HG03565 (cell line): ENCODE measurements around the gene MYBPC2.

Experiments
- ATAC-seq: cut with Tn5 transposase; IDR thresholded peaks from one replicate; pipeline ENCODE4 v1.9.1; 2021; ENCODE audit warnings: mild to moderate bottlenecking, moderate library complexity; ENCODE audit not compliant: unreplicated experiment

The MYBPC2 gene

DNA sequence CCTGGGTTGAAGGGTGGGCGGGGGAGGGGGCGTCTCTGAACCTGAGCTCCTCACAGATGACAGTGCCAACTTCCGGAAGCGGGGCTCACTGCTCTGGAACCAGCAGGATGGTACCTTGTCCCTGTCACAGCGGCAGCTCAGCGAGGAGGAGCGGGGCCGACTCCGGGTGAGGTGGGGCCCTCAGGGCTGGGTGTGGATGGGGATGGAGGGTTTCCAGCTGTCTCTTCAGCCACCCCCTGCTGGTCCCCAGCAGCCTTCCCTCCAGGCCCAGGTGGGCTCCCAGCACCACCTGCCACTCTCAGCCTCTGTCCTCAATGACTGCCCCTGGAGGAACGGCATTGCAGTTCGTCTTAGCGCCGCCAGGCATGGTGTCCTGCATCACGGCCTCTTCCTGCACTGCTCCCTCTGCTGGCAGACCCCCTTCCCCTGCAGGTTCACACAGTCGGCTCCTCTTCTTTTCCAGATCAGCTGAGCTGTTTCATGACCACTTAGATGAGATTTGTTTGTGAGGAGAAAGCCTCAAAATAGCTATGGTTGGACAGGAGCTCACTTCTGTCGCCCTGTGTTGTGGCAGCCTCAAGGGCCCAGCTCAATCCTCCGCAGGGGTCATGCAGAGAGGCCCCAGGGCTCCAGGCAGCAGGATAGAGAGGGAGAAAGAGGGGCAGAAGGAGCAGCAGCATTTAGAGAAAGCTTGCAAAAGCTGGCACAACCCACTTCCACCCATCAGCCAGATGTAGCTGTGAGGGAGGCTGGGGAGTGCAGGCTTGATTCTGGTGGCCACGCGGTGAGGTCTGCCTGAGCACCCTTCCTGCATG is 46.4 kb downstream of the MYBPC2 start:
- no peak for ATAC-seq

DNA sequence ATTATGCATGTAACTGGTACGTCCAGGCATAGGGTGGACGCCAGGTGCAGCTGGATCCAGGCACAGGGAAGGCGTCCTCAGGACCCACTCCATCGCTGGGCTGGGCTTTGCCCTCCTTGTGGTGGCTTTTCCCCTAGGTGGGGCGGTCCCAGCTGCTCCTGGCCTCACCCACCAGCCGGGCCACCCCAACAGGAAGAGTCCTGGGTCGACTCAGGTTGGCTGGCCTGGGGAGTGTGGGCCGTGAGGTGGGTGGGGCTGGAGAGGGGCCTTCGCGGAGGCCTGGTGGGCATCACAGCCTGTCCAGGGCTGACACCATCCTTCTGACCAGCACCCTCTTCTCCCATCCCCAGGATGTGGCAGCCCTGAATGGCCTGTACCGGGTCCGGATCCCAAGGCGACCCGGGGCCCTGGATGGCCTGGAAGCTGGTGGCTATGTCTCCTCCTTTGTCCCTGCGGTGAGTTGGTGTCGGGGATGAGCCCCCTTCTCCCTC is 47.1 kb downstream of the MYBPC2 start:
- ATAC-seq: no peak

DNA sequence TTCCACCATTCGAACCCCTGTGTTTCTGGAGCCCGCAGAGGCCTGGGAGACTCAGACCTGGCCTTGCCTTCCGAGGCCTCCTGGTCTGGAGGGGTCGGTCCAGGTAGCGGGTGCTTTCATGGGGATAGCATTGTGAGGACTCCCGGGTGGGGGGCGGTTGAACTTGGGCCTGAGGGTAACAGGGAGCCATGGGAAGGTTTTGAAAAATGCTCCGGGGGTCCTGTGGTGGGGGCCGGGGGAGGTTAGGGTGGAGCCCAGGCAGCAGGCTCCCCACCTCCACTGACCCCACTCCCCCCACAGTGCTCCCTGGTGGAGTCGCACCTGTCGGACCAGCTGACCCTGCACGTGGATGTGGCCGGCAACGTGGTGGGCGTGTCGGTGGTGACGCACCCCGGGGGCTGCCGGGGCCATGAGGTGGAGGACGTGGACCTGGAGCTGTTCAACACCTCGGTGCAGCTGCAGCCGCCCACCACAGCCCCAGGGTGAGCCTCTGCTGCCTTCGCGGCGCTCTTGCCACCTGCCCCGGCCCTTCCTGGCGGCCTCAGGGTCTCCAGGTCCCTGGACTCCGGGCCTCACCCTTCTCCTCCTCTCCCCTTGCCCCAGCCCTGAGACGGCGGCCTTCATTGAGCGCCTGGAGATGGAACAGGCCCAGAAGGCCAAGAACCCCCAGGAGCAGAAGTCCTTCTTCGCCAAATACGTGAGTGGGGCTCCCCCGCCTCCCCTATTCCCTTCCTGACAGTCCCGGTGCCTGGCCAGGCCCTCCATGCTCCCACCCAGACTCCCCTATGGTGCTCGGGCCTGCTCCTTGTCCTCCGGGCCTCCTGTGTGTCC is 47.8 kb downstream of the MYBPC2 start:
- ATAC-seq: no peak

DNA sequence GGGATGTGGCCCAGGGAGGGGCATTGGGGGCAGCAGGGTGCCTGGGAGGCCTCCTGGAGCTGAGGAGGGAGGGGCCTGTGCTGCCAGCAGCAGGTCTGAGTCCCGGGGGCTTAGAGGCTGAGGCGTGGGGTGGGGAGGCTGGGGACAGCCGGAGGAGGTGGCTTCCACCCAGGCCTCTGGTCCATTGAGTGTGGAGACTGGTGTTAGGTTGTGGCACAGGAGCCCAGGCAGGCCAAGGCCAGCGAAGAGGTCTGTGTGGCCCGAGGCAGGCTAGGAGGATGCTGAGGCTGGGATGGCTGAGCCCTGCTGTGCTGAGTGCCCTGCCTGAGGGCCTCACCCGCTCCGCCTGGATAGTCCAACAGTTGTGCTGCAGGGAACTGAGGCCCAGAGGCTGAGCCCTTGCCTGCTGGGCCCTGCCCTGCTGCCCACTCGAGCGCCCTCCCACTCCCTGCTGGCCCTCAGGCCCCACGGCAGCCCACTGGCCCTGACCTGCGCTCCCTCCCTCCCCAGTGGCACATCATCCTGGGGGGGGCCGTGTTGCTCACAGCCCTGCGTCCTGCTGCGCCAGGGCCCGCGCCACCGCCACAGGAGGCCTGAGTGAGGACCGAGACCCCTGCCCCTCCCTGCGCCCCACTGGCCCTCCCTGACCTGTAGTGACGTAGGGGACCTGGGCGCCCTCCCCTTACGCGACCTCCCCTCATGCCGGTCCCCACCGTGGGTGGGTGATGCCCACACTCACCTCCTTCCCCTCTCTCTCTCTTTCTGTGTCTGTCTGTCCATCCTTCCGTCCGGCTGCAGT is 48.9 kb downstream of the MYBPC2 start:
- ATAC-seq: no peak

DNA sequence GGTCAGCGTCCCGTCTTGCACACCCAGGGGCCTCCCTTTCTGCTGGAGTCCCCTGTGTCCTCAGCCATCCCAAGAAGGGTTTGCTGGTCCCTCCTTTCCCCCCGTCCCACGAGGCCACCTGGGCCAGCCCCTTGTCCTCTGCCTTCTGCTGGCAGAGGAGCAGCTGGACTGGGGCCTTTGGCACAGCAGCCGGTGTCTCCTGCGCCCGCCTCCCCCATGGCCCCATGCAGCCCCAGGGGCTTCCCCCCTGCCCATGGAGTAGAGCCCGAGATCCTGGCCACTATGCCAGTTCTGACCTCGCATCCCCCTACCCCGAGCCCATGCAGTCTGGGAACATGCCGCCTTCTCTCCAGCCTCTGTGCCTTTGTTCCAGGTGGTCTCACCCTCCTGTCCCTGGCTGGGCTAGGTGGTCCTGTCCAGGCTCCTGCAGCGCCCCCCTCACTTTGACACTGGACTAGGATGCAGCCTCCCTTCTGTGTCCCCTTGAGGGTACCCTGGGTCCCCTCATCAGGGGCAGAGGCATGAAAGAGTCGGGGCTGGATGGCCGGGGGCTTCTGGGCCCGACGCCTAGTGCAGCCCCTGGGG is 49.7 kb downstream of the MYBPC2 start:
- no peak for ATAC-seq

DNA sequence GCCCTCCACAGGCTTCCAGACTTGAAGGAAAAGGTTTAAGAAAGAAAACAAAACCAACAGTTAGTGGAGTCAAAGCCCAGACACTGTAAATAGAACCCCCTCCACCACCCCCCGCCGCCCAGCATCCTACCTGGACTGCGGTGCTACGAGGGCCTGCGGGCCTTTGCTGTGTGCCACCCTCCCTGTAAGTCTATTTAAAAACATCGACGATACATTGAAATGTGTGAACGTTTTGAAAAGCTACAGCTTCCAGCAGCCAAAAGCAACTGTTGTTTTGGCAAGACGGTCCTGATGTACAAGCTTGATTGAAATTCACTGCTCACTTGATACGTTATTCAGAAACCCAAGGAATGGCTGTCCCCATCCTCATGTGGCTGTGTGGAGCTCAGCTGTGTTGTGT is 50.2 kb downstream of the MYBPC2 start:
- no peak for ATAC-seq

DNA sequence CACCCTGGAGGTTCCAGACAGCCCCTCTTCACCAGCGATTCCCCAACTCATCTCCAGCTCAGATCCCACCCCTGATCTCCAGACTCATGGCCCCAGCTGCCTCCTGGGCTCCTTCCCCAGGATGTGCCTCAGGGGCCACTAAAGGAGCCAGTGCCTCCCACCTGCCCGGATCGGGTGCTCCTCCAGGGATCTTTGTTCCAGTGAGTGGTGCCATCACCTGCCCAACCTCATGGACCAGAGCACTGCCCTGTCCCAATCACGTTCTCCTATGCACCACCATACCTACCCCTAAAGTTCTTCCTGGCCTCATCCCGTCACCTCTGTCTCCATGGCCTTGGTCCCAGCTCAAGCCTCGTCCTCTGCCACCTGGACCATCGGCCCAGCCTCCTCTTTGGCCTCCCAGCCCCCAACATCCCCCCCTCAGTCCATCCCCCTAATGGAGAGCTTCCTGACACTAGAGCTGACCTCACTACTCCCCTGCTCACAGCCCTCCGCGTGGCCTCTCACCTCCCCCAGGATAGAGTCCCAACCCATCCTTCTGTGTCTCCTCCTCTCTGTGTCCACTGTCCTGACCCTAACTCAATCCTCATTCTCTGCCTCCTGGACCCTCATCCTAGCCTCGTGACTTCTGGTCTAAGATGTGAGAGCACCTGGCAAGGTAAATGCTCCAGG is 52.7 kb downstream of the MYBPC2 start:
- no peak for ATAC-seq

DNA sequence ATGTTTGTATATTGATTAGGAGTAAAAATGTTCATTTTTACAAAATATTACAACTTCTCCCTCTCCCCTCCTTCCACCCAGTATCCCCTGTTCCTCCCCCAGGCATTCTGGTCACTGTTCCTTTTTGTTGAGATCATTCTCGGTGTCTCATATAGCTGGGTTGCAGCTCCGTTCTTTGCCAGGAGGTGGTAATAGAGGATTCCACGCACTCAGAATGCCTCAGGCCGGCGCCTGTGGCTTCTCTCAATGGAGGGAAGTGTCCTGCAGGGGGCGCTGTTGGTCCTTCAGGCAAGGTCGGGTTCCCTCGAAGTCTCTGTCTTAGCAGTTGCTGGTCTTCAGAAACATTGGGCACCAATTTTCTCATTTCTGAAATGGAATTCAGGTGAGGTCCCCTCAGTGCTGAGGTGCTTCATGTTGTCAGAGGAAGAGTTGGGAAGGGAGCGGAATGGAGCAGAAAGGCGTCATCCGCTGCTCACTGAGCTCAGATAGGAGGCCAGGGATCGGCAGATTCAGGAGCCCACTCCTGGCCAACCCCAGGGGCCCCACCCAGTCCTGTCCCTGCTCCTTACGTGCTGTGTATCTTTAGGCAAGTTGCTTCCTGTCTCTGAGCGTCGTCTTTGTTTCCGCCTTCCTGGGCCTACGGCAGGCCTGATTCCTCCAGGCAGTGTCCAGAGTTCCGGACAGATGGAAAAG is 54.3 kb downstream of the MYBPC2 start:
- ATAC-seq: no peak

DNA sequence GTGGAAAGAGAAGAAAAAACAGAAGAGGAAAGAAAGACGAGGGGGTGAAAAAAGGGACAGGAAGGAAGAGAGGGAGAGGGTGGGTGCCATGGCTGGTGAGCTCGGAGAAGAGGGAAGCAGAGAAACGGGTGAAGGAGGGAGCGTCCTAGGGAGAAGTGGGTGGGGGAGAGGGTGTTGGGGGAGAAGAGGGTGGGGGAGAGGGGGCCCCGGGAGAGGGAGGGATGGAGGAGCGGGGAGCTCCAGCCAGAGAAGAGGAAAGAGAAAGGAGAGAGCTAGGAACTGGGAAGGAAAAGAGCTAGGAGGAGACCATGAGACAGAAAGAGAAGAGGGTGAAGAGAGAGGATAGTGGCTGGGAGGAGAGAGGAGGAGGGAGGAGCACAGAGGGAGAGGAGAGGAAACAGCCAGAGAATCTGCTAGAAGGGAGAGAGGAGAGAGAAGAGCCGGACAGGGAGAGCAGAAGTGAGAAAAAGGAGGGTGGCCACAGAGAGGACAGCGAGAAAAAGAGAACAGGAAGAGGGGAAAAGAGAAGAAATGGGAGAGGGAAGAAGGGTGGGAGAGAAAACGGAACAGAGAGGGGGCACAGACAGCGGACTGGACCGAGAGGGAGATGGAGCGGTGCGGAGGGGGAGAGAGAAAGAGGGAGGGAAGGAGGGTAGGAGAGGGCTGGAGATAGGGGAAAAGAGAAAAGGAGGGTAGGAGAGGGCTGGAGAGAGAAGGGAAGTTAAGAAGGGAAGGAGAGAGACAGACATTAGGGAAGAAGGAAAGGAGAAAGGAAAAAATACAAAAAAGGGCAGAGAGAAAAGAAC is 55.9 kb downstream of the MYBPC2 start:
- no peak for ATAC-seq

DNA sequence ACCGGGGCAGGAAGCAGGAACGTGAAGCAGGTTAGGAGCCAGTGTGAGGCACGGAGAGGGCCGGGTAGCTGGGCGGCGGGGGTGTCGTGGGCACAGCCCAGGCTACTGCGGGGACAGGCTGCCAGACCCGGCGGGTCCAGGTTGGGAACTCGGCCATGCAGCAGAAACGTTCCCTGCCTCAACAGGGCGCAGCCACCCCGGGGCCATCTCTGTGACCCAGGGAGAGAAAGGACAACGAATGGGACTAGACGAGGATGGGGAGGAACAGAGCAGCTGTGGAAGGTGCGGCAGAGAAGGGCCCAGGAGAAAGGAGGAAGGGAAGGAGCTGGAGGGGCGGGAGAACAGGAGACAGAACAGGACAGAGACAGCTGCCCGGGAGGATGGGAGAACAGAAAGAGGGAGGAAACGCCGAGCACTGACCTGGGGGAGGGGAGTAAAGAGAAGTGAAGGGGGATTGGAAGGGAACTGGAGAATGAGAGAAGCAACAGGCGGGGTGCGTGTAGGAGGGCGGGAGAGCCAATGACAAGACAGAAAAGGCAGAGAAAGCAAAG is 56.8 kb downstream of the MYBPC2 start:
- no peak for ATAC-seq

DNA sequence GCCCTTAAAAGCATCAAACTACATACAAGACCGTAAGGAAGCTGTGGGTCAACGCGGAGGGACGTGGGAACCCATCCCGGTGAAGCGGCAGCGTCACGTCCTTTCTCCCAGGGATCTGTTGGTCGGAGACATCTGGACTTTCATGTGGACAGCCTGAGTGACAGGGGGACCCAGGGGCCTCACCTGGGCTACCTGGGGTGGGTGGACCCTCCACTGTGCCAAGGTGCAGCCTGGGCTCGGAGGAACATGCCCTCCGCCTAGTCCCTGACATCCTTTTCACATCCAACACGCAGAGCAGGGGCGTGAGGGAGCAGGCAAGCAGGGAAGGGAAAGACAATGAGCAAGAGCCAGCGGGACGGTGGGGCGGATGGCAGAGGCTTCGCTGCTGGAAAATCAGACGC is 57.7 kb downstream of the MYBPC2 start:
- ATAC-seq: no peak

DNA sequence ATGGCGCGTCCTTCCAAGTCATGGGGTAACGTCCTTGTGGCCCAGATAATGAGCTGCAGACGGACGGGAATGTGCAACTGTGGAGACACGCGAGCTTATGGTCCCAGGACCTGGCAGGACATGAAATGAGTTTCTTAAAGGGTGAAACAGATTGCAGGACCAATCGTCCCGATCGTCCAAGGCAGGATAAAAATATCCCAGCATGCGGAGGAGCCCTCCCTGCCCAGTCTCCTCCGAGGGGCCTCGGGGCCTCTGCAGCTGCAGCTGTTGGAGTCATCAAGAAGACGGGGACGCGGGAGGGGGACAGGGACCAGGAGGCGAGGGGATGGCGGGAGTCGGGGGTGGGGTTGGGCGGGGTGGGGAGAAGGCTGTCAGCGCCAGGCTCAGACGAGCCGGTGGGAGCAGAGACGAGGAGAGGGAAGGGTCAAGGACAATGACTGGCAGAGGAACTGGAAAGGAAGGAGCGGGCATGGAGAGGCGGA is 58.3 kb downstream of the MYBPC2 start:
- ATAC-seq: no peak

DNA sequence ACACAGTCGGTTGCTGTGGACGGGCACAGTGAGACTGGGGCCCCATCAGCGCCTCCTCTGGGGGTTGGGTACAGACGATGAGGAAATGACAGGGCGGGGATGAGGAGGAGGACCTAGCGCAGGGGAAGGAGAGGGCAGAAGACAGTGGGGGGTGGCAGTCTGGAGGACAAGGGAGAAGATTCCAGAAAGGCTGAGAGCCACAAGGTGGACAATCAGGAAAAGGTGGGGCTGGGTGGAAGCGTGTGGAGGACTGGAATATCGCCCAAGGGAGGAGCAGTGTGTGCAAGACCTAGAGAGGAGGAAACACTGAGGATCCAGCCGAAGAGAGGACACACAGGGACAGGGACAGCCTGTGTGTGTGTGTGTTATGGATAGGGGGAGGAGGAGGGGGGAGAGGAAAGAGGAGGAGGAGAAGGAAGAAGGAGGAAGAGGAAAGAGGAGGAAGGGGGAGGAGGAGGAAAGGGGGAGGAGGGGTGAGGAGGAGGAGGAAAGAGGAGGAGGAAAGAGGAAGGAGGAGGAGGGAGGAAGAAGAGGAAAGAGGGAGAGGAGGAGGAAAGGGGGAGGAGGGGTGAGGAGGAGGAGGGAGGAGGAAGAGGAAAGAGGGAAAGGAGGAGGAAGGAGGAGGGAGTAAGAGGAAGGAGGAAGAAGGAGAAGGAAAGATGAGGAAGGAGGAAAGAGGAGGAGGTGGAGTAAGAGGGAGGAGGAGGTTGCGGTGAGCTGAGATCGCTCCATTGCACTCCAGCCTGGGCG is 59.8 kb downstream of the MYBPC2 start:
- no peak for ATAC-seq

DNA sequence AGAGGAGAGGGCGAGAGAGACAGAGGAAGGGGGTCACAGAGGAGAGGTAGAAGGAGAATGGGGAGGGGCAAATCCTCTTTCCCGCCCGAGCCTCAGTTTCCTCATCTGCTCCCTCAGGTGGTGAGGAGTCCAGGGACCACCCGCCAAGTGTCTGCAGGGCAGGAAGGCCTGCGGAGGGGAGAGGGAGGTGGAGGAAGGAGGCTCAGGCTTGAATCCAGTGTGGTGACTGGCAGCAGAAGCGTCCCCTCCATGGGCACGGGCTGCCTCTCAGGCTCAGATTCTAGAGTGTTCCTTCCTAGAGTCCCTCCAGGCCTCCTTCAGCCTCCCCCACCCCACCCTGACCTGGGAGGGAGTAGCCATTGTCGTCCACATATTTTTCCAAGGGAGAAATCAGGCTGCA is 60.5 kb downstream of the MYBPC2 start:
- ATAC-seq: no peak

DNA sequence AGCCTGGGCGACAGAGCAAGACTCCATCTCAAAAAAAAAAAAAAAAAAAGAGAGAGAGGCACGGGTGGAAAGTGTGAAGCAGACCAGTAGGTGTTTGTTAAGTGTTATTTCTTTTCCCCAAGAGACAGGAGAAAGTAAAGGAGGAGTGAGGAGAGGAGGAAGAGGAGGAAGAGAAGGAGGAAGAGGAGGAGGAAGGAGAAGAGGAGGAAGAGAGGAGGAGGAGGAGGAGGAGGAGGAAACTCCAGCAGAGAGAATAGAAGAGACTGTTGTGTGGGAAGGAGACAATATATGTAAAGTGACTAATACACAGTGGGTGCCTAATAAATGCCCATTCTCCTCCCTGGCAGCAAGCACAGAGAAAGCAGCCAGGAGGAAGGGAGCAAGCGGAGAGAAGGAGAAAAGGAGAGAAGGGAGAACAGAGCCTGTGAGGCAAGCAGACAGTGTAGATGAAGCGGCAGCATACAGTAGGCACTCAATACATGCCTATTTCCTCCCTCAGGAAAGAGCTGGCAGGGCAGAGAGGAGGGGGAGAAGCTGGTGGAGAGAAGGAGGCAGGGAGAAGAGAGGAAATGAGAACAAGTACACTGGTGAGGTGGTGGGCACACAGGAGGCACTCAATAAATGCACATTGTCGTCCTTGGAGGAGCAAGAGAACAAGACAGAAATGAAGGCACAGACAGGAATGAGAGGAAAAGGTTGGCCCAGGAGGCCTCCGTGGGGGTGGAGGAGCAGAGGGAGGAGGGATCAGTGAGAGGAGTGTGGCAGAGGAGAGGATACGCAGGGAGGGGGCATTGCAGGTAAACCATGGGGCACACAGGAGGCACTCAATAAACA is 61.7 kb downstream of the MYBPC2 start:
- ATAC-seq: no peak

DNA sequence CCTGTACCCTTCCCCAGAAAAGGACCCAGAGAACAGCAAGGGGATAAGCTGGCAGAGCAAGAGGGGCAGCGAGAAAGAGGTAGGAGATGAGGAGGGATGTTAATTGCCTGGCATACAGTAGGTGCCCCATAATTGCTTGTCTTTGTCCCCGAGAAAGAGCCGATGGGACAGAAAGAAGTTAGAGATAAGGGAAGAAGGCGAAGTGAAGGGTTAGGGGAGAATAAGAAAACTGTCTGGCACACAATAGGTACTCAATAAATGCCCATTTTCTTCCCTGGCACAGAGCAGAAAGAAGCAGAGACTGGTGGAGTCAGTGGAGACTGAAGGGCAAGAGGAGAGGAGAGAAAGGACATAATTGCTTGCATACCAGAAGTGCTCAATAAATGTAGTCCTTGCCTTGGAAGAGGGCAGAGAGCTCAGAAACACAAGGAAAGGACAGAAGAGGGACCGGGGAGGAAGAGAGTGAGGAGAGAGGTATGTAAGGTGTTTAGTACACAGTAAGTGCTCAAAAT is 62.4 kb downstream of the MYBPC2 start:
- ATAC-seq: no peak
